ENCODE measurements around the gene DMGDH.

The DMGDH gene

DNA sequence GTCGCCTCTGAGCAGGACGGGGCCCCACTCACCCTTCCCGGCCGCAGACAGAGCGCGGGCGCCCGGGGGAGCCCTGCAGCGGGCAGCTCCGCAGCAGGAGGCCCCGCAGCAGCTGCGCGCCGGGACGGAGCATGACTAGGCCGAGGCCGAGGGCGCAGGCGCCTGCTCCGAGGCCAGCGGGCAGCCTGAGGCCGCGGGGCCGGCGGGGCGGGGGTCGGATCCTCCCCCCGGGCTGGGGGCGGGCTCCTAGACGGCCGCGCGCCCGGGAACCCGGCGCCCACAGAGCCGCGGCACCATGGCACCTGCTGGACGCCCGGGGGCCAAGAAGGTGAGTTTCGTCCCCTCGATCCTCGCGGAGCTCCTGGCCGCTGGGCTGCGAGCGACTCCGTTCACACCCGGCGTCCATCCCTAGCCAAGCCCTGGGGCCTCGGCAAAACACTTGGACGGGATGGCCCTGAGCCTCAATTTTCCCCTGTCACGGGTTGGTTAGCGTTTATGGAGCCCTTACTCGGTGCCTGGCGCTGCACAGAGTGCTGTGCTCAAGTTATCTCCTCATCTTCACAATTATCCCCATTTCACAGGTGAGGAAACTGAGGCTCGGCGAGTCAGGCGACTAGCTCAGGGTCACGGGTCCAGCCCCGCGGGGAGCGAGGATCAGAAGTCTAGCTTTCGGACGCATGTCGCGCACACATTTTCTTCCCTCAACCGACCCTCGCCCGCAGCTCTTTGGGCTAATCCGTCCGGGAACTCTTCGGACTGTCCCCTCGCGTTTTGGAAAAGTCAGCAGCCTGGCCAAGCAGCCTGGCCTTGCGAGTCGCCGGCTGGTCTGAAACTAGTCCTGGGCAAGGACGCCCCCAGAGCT, at the start of gene DMGDH, which contains the start of gene BHMT2:
DMGDH (minus strand) TSS at position 187 of the 862 bp plus-strand sequence; CDS start at position 133, 54 bp downstream.
BHMT2 (plus strand) TSS at position 280 of the 862 bp plus-strand sequence; CDS start at position 296, 16 bp downstream.
- no peak for DNase-seq (ENCODE audit: low read depth in 2 of 2)

GRCh38 chr5:79112703-79113058, 43.2 kb upstream of the DMGDH start:
- DNase-seq (ENCODE audit: low read depth in 2 of 2) = no peak

GRCh38 chr5:79111960-79112702, 42.7 kb upstream of the DMGDH start:
- no peak for DNase-seq (ENCODE audit: low read depth in 2 of 2)

DNA sequence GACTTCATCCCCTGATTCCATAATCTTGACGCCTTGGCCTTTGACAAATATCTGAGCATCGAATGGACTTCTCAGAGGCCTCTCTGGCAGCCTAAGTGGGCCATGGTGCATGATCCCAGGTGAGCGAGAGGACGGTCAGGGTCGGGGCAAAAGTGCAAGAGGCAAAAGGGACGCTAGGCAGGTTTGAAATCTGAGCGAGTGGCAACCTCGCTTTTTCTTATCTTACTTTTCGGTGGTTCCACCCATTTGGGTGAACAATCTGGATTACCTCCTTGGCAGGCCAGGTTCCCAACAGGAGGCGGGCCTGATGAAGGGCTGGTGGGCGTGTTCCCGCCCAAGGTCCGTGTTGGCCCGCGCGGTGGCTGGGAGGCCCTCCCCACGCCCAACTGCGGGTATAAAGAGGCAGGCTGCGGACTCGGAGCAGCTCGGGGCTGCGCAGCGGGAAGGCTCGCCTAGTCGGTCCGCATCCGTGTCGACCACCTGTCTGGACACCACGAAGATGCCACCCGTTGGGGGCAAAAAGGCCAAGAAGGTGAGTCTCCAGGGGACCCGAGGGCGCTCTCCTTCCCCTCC, 42.0 kb upstream of the DMGDH start, which contains the start of gene BHMT:
BHMT (plus strand) TSS at position 423 of the 573 bp plus-strand sequence; CDS start at position 500, 77 bp downstream.
- DNase-seq (ENCODE audit: low read depth in 2 of 2) = no peak

DNA sequence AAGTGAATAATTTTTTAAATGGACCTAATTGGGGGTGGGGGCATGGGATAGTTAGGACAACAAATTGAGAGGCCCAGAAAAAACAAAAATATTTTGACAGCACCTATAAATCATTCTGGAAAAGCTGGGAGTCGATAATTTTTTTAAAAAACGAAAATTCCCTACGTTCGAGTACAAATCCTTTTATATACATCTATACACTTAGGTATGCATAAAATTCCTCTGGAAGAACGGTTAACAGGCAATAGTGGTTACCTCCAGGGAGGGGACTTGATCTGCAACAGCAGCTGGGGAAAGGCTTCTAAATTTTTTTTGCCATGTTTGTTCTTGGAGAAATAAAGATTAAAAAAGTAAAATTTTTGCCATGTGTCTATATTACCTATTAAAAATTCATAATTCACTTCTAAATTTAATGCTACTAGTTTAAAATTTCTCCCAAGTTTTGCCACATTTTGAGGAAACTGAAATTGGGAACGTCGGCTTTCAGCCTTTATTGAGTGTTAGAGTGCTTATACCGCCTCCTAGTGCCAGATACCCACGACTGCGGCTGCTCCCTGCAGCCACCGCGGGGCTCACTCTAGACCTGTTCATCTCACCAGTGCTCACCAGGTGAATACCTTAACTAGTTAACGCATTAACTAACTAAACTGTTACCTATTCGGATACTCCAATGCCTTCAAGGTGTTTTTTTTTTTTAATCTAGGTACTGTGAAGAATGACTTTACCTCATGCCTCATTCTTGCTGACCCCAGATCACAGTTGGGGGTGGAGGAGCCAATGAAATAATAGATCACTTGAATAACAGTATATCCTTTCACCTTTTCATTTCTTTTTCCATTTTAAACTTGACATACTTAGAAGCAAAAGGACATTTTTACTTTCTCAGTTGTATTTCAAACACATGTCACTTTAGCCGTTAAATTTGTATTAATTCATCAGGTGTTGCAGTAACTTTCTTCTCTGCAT, 40.3 kb upstream of the DMGDH start:
- DNase-seq (ENCODE audit: low read depth in 2 of 2) = no peak

- no peak for DNase-seq (ENCODE audit: low read depth in 2 of 2)
These were observed 39.3 kb upstream of the DMGDH start for GRCh38 chr5:79108792-79109191.

DNA sequence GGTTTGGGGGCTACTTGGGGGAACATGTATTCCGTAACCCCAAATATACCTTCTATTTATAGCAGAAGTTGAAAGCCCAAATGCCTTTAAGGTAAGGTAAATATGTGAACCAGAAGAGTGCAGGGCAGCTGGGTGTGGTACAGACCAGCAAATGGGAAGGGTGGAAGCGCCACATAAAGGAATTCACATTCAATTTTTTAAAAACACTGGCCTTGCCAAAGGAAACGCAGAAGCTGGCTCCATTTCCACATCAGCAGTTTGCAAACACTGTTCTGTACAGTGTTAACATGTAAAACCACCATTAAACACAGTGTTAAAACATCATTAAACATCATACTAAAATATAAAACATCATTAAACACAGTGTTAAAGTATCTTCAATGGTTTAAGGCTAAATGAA, 38.6 kb upstream of the DMGDH start:
- no peak for DNase-seq (ENCODE audit: low read depth in 2 of 2)

- DNase-seq (ENCODE audit: low read depth in 2 of 2) = no peak
These were observed 37.7 kb upstream of the DMGDH start for GRCh38 chr5:79107020-79107796.

DNA sequence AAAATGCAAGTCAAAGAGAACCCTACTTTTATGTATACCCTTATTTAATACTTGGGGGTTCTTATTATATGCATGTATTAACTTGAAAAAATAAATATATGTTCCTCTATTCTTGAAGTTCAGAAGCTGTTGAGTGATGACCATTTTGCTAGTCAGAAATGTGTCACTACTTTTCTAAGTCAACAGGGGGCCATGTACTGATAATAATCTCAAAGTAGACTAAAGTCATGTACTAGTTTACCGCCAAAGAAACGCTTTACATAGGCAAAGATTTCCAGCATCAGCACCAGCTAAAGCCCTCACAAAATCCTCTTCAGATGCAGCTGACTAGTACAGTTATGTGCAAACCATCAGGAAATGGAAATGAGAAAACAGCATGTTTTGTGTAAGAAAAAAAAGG, 36.4 kb upstream of the DMGDH start:
- no peak for DNase-seq (ENCODE audit: low read depth in 2 of 2)

DNA sequence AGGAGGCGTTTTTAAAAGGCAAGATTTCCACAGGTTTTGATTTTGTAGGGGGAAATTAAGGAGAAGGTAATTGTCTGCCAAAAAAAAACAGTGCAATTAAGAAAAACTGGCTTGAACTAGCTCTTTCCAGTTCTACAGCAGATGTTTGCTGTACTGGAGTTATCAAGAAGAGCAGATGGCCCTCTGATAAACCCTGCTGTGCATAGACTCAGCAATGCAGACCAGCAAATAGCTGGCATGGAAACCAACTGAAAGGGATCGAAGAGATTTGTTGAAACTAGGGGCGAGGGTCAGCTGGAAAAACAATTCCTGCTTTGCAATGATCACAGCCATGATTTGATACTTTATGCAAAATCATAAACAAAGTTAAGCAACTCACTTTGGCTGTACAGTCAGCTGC, 24.3 kb upstream of the DMGDH start:
- DNase-seq (ENCODE audit: low read depth in 2 of 2) = no peak

DNA sequence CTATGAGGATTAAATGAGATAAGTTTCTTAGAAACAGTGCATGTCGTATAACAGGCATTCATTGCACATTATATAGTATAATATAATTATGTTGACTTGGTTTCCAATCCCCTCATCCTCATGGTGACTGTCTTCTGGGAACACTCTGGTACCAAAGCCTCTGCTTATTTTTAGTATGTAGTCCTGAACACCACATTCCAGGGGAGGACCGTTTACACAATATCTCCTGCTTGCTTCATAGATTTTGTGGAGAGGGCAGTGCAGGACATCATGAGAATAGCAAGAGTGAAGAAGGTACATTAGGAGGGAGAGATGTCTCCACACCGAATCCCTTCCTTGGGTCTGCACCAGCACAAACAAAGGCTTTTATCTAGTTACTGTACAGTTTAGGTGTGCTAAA, 21.6 kb upstream of the DMGDH start:
- no peak for DNase-seq (ENCODE audit: low read depth in 2 of 2)

DNA sequence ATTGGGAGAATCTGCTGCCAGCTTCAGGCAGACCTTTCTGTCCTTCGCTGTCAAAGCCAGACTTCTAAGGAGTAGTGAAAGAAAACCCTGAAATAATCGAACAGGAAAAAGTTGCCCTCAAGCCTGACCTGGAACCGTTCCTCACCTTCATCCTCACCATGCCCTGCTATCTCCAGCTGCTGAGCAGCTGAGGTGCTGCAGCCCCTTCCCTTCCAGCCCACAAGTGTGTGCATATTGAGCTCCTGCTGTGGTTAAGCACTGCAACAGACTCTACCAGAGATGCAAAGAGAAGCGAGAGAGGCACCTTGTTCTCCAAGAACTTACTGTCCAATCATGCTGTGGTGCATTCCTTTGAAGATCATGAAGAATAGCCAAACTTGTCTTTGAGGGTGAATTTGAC, 19.0 kb upstream of the DMGDH start:
- DNase-seq (ENCODE audit: low read depth in 2 of 2) = no peak

- no peak for DNase-seq (ENCODE audit: low read depth in 2 of 2)
These were observed 16.6 kb upstream of the DMGDH start for GRCh38 chr5:79086116-79086515.

DNA sequence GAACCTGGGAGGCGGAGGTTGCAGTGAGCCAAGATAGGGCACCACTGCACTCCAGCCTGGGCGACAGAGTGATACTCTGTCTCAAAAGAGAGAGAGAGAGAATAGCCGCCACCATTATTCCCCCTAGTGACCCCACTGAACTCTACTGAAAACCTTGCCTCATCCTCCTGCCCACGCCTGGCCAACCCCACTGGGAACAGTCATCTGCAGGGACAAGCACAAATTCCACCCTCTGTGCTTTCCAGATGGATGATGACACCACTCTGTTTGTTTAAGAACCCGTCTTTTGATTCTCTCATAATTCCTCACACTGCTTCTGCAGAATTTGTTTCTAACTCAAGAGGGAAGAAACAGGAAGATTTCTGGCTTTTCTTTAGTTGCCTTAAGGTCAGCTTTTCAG, 12.3 kb upstream of the DMGDH start:
- DNase-seq (ENCODE audit: low read depth in 2 of 2) = no peak

DNA sequence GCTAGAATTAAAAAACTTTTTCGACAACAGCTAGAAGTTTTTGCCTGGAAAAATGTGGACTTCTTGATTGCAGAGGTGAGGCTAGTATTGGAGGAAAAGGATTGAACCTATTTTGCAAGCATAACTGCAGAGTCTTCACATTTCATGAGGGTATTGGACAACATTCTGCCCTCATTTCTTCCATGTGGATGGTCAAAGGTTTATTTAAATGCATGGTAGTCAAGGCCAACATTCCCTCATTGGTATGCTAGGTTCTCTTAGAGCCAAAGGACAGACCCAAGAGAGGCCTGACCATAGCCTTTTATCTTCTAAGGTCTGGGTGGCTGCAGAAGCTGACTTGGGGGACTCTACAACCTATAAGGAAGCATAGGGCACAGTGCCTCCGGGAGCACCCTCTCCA, 11.3 kb upstream of the DMGDH start:
- no peak for DNase-seq (ENCODE audit: low read depth in 2 of 2)

DNA sequence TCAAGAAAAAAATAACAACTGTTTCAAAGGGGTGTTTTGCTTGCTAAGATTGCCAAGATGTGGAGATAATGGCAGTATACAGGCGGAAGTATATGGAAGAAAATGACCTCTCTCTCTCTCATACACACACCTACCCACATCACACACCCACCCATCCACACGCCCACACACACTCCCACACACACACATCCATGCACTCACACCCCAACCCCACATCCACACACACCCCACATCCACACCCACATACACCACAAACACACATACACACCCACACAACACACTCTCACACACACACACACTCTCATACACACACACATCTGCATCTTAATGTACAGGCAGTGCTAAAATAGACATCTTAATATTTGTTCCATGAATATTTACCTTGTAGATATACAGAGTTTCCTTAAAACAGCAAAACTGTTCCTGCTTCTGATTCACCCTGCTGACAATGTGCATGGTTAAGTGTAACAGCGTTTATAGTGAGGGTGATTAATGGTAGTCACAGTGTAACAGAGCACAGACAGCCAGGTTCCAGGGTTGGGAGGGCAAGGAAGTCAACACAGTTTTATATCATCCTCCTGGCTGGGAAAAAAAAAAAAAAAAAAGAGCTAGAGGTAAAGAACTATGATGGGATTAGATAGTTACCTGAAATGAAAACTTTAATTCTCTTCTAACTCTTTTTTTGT, 8.3 kb upstream of the DMGDH start:
- DNase-seq (ENCODE audit: low read depth in 2 of 2) = no peak

DNA sequence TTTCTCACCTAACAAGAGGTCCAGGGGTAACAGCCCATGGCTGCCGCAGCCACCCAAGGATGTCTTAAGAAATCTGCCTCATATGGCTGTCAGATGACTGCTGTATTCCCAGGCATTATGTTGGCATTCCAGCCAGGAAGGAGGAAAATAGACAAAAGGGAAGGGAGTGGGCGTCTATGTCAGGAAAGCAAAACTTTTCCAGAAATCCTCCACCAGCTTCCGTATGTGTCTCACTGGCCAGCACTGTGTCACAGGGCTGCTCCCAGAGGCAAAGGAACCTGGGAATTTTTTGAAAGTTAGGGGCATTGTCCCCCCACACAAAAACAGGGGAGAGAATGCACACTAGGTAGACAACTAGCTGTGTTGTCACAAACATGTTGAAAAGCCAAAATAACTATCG, 7.3 kb upstream of the DMGDH start:
- no peak for DNase-seq (ENCODE audit: low read depth in 2 of 2)

- DNase-seq (ENCODE audit: low read depth in 2 of 2) = no peak
These were observed 6.4 kb upstream of the DMGDH start for GRCh38 chr5:79075646-79076426.

DNA sequence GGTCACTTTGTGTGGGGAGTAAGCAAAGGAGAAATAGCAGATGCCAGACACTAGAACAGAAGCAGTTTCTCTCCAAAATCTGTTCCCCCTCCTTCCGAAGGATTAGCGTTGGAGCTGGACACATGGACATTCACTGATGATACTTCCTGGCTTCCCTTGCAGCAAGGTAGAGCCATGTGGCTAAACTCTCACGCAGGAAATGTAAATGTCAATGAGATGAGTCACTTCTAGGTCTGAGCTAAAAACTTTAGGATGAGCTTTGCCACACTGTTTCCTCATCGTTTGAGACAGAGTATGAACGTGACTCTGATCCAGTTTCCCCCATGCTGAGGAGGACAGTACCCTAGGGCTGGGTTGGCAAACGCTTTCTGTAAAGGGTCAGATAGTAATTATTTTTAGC, 5.2 kb upstream of the DMGDH start:
- DNase-seq (ENCODE audit: low read depth in 2 of 2) = no peak

Data from activated CD8-positive, alpha-beta memory T cell treated with anti-CD3 and anti-CD28 coated beads for 4 hours (primary cell).